Loucy (cell line): ENCODE measurements around the gene TOP3B.

Source experiments
- CTCF ChIP-seq: fragments of 200-600 bp; sonication (generic); conservative IDR thresholded peaks from 2 replicates; pipeline ENCODE4 v1.5.1; 2014; ENCODE audit warnings: mild to moderate bottlenecking, antibody characterized with exemption, low read length
- EZH2phosphoT487 ChIP-seq: fragments of 200-600 bp; IDR thresholded peaks from 2 replicates; pipeline ENCODE4 v1.6.1; 2018; ENCODE audit warnings: antibody characterized with exemption, mild to moderate bottlenecking, moderate library complexity, borderline replicate concordance

GRCh38 chr22:21918466-21919185, 64.0 kb downstream of the TOP3B start:
- TF ChIP-seq CTCF (no peak), EZH2phosphoT487 (no peak)
